H1 (cell line): ENCODE results near the gene SEC14L6. TPM values are rescaled to one million over a fixed set of nuclear protein-coding genes. Genes with fewer than 3 reads are reported as not detected.

Experiments used
- CTCF ChIA-PET: fragments of 300-600 bp; sonication (Branson Sonifier 250); formaldehyde crosslinking; loops from one replicate; lab custom pipeline; 2021; ENCODE audit not compliant: partially characterized antibody; lab: Charles Lee
- POLR2A ChIA-PET: fragments of 300-600 bp; sonication (Branson Sonifier 250); formaldehyde crosslinking; loops from one replicate; lab custom pipeline; 2021; ENCODE audit warnings: inconsistent platforms; ENCODE audit not compliant: partially characterized antibody; lab: Charles Lee
- DNase-seq, 2 experiments: peaks; one replicate each; pipeline versions ENCODE4 v3.0.0 to v3.0.0-alpha.2; 2010 to 2022; ENCODE audit warnings: low spot score in 2 of 2, low read depth in 1 of 2, mixed read lengths in 1 of 2
- FAIRE-seq: peaks from 2 replicates; lab custom pipeline; 2011; peaks lifted over from hg19 to GRCh38; lab: Jason Lieb, UNC
- H2AFZ ChIP-seq: 2 replicates; pipeline ENCODE4 v1.8.1; 2012; ENCODE audit warnings: low read length, inconsistent platforms
- H2AK5ac ChIP-seq: 2 replicates; pipeline ENCODE4 v1.6.1; 2013; ENCODE audit warnings: low read depth, low read length
- H2BK120ac ChIP-seq: replicated peaks from 2 replicates; pipeline ENCODE3; 2013; ENCODE audit warnings: low read depth, low read length, inconsistent platforms
- H2BK12ac ChIP-seq: 2 replicates; pipeline ENCODE4 v1.6.1; 2013; ENCODE audit warnings: low read depth, low read length
- H2BK15ac ChIP-seq: 2 replicates; pipeline ENCODE4 v1.6.1; 2013; ENCODE audit warnings: low read length
- H2BK20ac ChIP-seq: 2 replicates; pipeline ENCODE4 v1.6.1; 2013; ENCODE audit warnings: low read length
- H2BK5ac ChIP-seq: 2 replicates; pipeline ENCODE4 v1.6.1; 2013; ENCODE audit warnings: low read depth, low read length
- H3K14ac ChIP-seq: 2 replicates; pipeline ENCODE4 v1.6.1; 2013; ENCODE audit warnings: inconsistent platforms; ENCODE audit not compliant: insufficient read length
- H3K18ac ChIP-seq: 2 replicates; pipeline ENCODE4 v1.6.1; 2013; ENCODE audit warnings: low read length; ENCODE audit errors: extremely low read depth
- H3K23ac ChIP-seq: 2 replicates; pipeline ENCODE4 v1.6.1; 2013; ENCODE audit warnings: inconsistent platforms; ENCODE audit not compliant: insufficient read length
- H3K23me2 ChIP-seq: 2 replicates; pipeline ENCODE4 v1.6.1; 2013; ENCODE audit warnings: low read depth, low read length
- H3K27ac ChIP-seq: 2 replicates; pipeline ENCODE4 v1.6.1; 2011; ENCODE audit warnings: low read depth, low read length, inconsistent platforms
- H3K27me3 ChIP-seq, 4 experiments: replicated peaks in 1 of 4; 1 replicate in 1 of 4; 2 replicates in 3 of 4; pipeline versions ENCODE4 v1.6.1 to v1.8.1; 2011 to 2013; ENCODE audit warnings: low read length in 3 of 4, mild to moderate bottlenecking in 3 of 4, inconsistent platforms in 2 of 4, mixed read lengths in 2 of 4, moderate library complexity in 1 of 4; ENCODE audit not compliant: control insufficient read depth in 3 of 4, insufficient read depth in 3 of 4; ENCODE audit errors: extremely low read depth in 1 of 4
- H3K36me3 ChIP-seq, 4 experiments: 2 replicates each; pipeline versions ENCODE4 v1.6.1 to v1.8.1; 2011 to 2013; ENCODE audit warnings: mild to moderate bottlenecking in 4 of 4, low read length in 3 of 4, moderate library complexity in 2 of 4, control low read depth in 1 of 4, inconsistent platforms in 1 of 4; ENCODE audit not compliant: insufficient read depth in 4 of 4, control insufficient read depth in 2 of 4
- H3K4ac ChIP-seq: replicated peaks from 2 replicates; pipeline ENCODE3; 2013; ENCODE audit warnings: low read length, low read depth, mixed read lengths, inconsistent platforms; ENCODE audit not compliant: insufficient read length
- H3K4me1 ChIP-seq, 4 experiments: replicated peaks in 1 of 4; 1 replicate in 1 of 4; 2 replicates in 3 of 4; pipeline versions ENCODE4 v1.6.1 to v1.8.1; 2011 to 2013; ENCODE audit warnings: low read length in 3 of 4, inconsistent platforms in 2 of 4, mixed read lengths in 1 of 4; ENCODE audit not compliant: insufficient read depth in 4 of 4, control insufficient read depth in 3 of 4
- H3K4me2 ChIP-seq, 2 experiments: 2 replicates each; pipeline versions ENCODE4 v1.6.1 to v1.8.1; 2011 to 2013; ENCODE audit warnings: low read depth in 2 of 2, low read length in 2 of 2, control low read depth in 1 of 2, inconsistent platforms in 1 of 2, mild to moderate bottlenecking in 1 of 2; ENCODE audit not compliant: insufficient read depth in 1 of 2
- H3K4me3 ChIP-seq, 4 experiments: fragments of 200-600, 300-600 bp in 1 of 4; sonication (generic), shearing (Covaris generic), sonication (Bioruptor Twin) in 1 of 4; 2 replicates each; pipeline versions ENCODE4 v1.5.1 to v1.8.1; 2011 to 2016; ENCODE audit warnings: low read length in 4 of 4, low read depth in 3 of 4, control low read depth in 2 of 4, inconsistent platforms in 2 of 4, mild to moderate bottlenecking in 2 of 4, mixed read lengths in 1 of 4, moderate library complexity in 1 of 4; ENCODE audit not compliant: insufficient read depth in 2 of 4; ENCODE audit errors: extremely low read depth in 1 of 4
- H3K56ac ChIP-seq: replicated peaks from 2 replicates; pipeline ENCODE3; 2013; ENCODE audit warnings: low read depth, mild to moderate bottlenecking, mixed read lengths, low read length, inconsistent platforms; ENCODE audit not compliant: insufficient read length
- H3K79me1 ChIP-seq: 2 replicates; pipeline ENCODE4 v1.6.1; 2013; ENCODE audit warnings: low read depth, low read length, control low read depth
- H3K79me2 ChIP-seq, 2 experiments: 2 replicates each; pipeline versions ENCODE4 v1.6.1 to v1.8.1; 2012 to 2013; ENCODE audit warnings: low read length in 2 of 2, mild to moderate bottlenecking in 2 of 2, inconsistent platforms in 1 of 2; ENCODE audit not compliant: insufficient read depth in 2 of 2, control insufficient read depth in 1 of 2
- H3K9ac ChIP-seq, 4 experiments: replicated peaks in 1 of 4; 1 replicate in 1 of 4; 2 replicates in 3 of 4; pipeline versions ENCODE4 v1.6.1 to v1.8.1; 2011 to 2013; ENCODE audit warnings: low read depth in 3 of 4, low read length in 3 of 4, control low read depth in 2 of 4, mild to moderate bottlenecking in 2 of 4, moderate library complexity in 2 of 4, inconsistent platforms in 1 of 4; ENCODE audit errors: extremely low read depth in 1 of 4
- H3K9me3 ChIP-seq, 2 experiments: 2 replicates each; pipeline versions ENCODE4 v1.6.1 to v1.8.1; 2012 to 2013; ENCODE audit warnings: mild to moderate bottlenecking in 2 of 2, moderate library complexity in 2 of 2, control low read depth in 1 of 2, inconsistent platforms in 1 of 2, low read depth in 1 of 2, low read length in 1 of 2, mixed read lengths in 1 of 2; ENCODE audit not compliant: insufficient read depth in 2 of 2
- H4K20me1 ChIP-seq, 2 experiments: replicated peaks in 1 of 2; 2 replicates each; pipeline versions ENCODE3 to v1.8.1; 2011 to 2013; ENCODE audit warnings: inconsistent platforms in 2 of 2, low read length in 2 of 2, mild to moderate bottlenecking in 1 of 2; ENCODE audit not compliant: insufficient read depth in 2 of 2, control insufficient read depth in 1 of 2
- H4K5ac ChIP-seq: 2 replicates; pipeline ENCODE4 v1.6.1; 2013; ENCODE audit warnings: low read length, low read depth, mixed read lengths, inconsistent platforms; ENCODE audit not compliant: insufficient read length
- H4K8ac ChIP-seq: 2 replicates; pipeline ENCODE4 v1.8.0; 2013; ENCODE audit warnings: mild to moderate bottlenecking, moderate library complexity, low read length, inconsistent platforms; ENCODE audit not compliant: insufficient read depth; ENCODE audit errors: extremely low read depth
- H4K91ac ChIP-seq: replicated peaks from 2 replicates; pipeline ENCODE3; 2013; ENCODE audit warnings: low read length, mixed read lengths, inconsistent platforms; ENCODE audit not compliant: insufficient read length
- CHD2 ChIP-seq: IDR thresholded peaks from 2 replicates; pipeline ENCODE4 v1.6.1; 2012; ENCODE audit warnings: low read length, improper control_type of control experiment
- EZH2 ChIP-seq: fragments of 200-600 bp; sonication (generic); IDR thresholded peaks from 2 replicates; pipeline ENCODE4 v1.7.1; 2012; ENCODE audit warnings: low read depth, mild to moderate bottlenecking, moderate library complexity, low read length, inconsistent platforms; ENCODE audit not compliant: severe bottlenecking
- KDM5A ChIP-seq: fragments of 200-600 bp; IDR thresholded peaks from 2 replicates; pipeline ENCODE4 v1.7.1; 2012; ENCODE audit warnings: mild to moderate bottlenecking, low read length, inconsistent platforms, mixed read lengths
- NANOG ChIP-seq: IDR thresholded peaks from 2 replicates; pipeline ENCODE4 v1.6.1; 2011; ENCODE audit warnings: low read length, low read depth, mild to moderate bottlenecking, inconsistent platforms; ENCODE audit not compliant: insufficient read depth, poor library complexity, severe bottlenecking
- PHF8 ChIP-seq: fragments of 200-600 bp; sonication (generic); conservative IDR thresholded peaks from 2 replicates; pipeline ENCODE4 v1.7.1; 2012; ENCODE audit warnings: low read depth, mild to moderate bottlenecking, inconsistent platforms, low read length, moderate library complexity
- POLR2A ChIP-seq, 2 experiments: IDR thresholded peaks; 1 replicate in 1 of 2; 2 replicates in 1 of 2; pipeline ENCODE4 v1.6.1; 2011; ENCODE audit warnings: low read depth in 2 of 2, low read length in 2 of 2, mild to moderate bottlenecking in 2 of 2; ENCODE audit errors: control extremely low read depth in 1 of 2
- RXRA ChIP-seq: IDR thresholded peaks from 2 replicates; pipeline ENCODE4 v1.6.1; 2011; ENCODE audit warnings: low read depth, mild to moderate bottlenecking, low read length, moderate library complexity; ENCODE audit not compliant: insufficient read depth
- SIX5 ChIP-seq: IDR thresholded peaks from 2 replicates; pipeline ENCODE4 v1.6.1; 2011; ENCODE audit warnings: mild to moderate bottlenecking, low read depth, low read length
- TAF1 ChIP-seq: IDR thresholded peaks from 2 replicates; pipeline ENCODE4 v1.6.1; 2011; ENCODE audit warnings: mild to moderate bottlenecking, low read depth, low read length
- WGBS, 2 experiments: shearing (Covaris generic) in 1 of 2; methylation state at CpG; one replicate each; pipeline versions ENCODE4 v1.1.6 to v1.1.7; 2013 to 2015; ENCODE audit warnings: low lambda C conversion rate in 2 of 2, mixed read lengths in 2 of 2, inconsistent platforms in 1 of 2, low coverage in 1 of 2, missing lambda C conversion rate in 1 of 2; ENCODE audit not compliant: insufficient replicate concordance in 2 of 2, insufficient coverage in 1 of 2, insufficient read length in 1 of 2; ENCODE audit errors: extremely low coverage in 1 of 2, missing lambda C conversion rate in 1 of 2; 5-methylcytosine and 5-hydroxymethylcytosine counted together
- polyA plus RNA-seq, 7 experiments: library from polyadenylated mRNA; depleted of rRNA in 3 of 7; stranded (reverse) in 5 of 7; unstranded in 2 of 7; fragments of >200 nt in 5 of 7; fragments of 200-250 nt in 2 of 7; gene quantifications; 1 replicate in 5 of 7; 2 replicates in 1 of 7; 4 replicates in 1 of 7; pipeline versions ENCODE4 v1.2.1 to v1.2.3, GENCODE V29; 2011 to 2013; ENCODE audit warnings: missing spikeins in 2 of 7, mixed read lengths in 2 of 7
- total RNA-seq: library from RNA; stranded (reverse); fragmentation: NEBNext Ultra II Directional; extraction: Animal tissue kit (Norgen Biotek cat#: 25700); gene quantifications from 2 replicates; pipeline ENCODE4 v1.2.1, GENCODE V29; 2021
- TF ChIP-seq, protein P1 (sequence below), 3 experiments: IDR thresholded peaks; 1 replicate in 2 of 3; 2 replicates in 1 of 3; pipeline versions ENCODE4 v1.5.1 to v1.6.1; 2011; ENCODE audit warnings: low read length in 3 of 3, mild to moderate bottlenecking in 3 of 3, inconsistent platforms in 2 of 3, low read depth in 1 of 3, moderate library complexity in 1 of 3; ENCODE audit not compliant: insufficient read depth in 1 of 3; ENCODE audit errors: control extremely low read depth in 1 of 3

The SEC14L6 gene
- total and polyA plus RNA-seq, 2 of the 8 experiments (the other 6 are each of a cell fraction or from before 2014, with no cell fraction given) = 0.63 to 2.1 TPM

DNA sequence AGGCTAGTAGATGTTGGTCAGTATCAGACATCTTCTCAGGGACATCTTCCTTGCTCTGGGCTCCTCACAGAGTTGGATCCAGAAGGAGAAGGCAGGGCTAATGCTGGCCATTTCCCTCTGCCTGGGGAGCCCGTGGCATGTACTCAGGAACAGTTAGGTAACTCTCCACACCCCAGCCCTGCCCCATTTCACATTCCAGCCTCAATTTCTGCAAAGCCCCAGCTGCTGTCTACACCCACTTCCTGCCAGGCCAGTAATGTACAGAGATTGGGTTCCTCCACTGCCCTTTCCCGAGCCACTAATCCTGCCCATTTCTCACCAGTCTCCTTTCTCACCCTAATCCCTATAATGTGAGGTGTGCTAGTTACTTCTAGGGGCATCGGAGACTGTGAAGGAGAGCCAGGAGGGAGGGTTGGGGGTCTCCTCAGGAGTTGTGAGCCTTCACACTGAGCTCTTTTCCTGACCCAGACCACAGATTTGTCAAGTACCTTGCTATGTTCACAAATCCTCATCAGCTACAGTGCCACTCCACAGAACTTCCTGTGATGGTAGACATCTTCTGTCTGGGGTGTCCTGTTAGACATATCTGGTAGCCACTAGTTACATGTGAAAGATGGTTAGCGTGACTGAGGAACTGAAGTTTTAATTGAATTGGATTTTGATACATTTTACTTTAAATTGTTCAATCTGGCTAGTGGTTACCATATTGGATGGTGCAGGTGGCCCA is 73.4 kb downstream of the SEC14L6 start:
- no peak overlapping the region for H4K91ac ChIP-seq
- no peak overlapping the region for H3K18ac ChIP-seq
- H3K56ac ChIP-seq = no peak overlapping the region
- WGBS, 2 experiments = 92% methylated on average over 4 of the region's 4 CpGs; no CpG with 5 or more reads in 1 of the 2 experiments
- H3K4me3 ChIP-seq = no peak overlapping the region
- no peaks in the 10 kb centered on the region; a peak in 1 of 7 replicates for H3K27me3 ChIP-seq
- H2BK5ac ChIP-seq = no peak overlapping the region
- H3K79me2 ChIP-seq = no peaks in the 10 kb centered on the region
- no peak overlapping the region for H2BK12ac ChIP-seq
- H3K4ac ChIP-seq = no peak overlapping the region
- H3K9me3 ChIP-seq = no peaks in the 10 kb centered on the region
- H2AFZ ChIP-seq = no peak overlapping the region
- H2BK20ac ChIP-seq = no peak overlapping the region
- no peaks in the 10 kb centered on the region for H4K20me1 ChIP-seq
- no peaks in the 10 kb centered on the region for H3K36me3 ChIP-seq
- H2BK120ac ChIP-seq = no peak overlapping the region
- no peak overlapping the region for H3K23ac ChIP-seq
- H3K14ac ChIP-seq = no peak overlapping the region
- DNase-seq (no peak), FAIRE-seq (no peak)
- H3K9ac ChIP-seq = no peak overlapping the region
- H3K4me1 ChIP-seq = no peaks in the 10 kb centered on the region; a peak in 1 of 7 replicates
- H2AK5ac ChIP-seq = no peak overlapping the region
- no peak overlapping the region for H2BK15ac ChIP-seq
- no peaks in the 10 kb centered on the region for H3K79me1 ChIP-seq
- H3K27ac ChIP-seq = no peak overlapping the region
- H4K5ac ChIP-seq = no peak overlapping the region
- CTCF ChIA-PET = interaction anchor here (0.6 to 5.9 kb wide), 5 partner anchors 12 to 116 kb away, joined by 3 to 48 read pairs (median 4); no protein-coding TSS in a partner anchor
- no peaks in the 10 kb centered on the region for H3K23me2 ChIP-seq
- H3K4me2 ChIP-seq = no peak overlapping the region
- POLR2A ChIA-PET = interaction anchor here (0.6 kb wide), 1 partner anchor 45 kb away, joined by 3 read pairs; no protein-coding TSS in a partner anchor
- no peak overlapping the region for H4K8ac ChIP-seq
- TF ChIP-seq RXRA = no peak
- TF ChIP-seq EZH2 = no peak
- no peak for TF ChIP-seq KDM5A
- TF ChIP-seq, protein P1, sequence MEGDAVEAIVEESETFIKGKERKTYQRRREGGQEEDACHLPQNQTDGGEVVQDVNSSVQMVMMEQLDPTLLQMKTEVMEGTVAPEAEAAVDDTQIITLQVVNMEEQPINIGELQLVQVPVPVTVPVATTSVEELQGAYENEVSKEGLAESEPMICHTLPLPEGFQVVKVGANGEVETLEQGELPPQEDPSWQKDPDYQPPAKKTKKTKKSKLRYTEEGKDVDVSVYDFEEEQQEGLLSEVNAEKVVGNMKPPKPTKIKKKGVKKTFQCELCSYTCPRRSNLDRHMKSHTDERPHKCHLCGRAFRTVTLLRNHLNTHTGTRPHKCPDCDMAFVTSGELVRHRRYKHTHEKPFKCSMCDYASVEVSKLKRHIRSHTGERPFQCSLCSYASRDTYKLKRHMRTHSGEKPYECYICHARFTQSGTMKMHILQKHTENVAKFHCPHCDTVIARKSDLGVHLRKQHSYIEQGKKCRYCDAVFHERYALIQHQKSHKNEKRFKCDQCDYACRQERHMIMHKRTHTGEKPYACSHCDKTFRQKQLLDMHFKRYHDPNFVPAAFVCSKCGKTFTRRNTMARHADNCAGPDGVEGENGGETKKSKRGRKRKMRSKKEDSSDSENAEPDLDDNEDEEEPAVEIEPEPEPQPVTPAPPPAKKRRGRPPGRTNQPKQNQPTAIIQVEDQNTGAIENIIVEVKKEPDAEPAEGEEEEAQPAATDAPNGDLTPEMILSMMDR (IDR thresholded peaks at IDR 0.05; ENCODE audit: control extremely low read depth in 1 of 3, insufficient read depth in 1 of 3, low read depth in 1 of 3, low read length in 3 of 3) = no peak
- TF ChIP-seq NANOG = no peak
- no peak for TF ChIP-seq SIX5
- TF ChIP-seq CHD2 = no peak
- no peak for TF ChIP-seq TAF1
- TF ChIP-seq PHF8 = no peak
- no peak for TF ChIP-seq POLR2A (IDR thresholded peaks at IDR 0.05; ENCODE audit: control extremely low read depth in 1 of 2, low read depth in 2 of 2, low read length in 2 of 2)
